Astrocyte of the cerebellum (primary cell): ENCODE results near the gene SSC4D.
"Not testable (repeated sequence)": the region's sequence is repeated elsewhere in the genome, so short reads cannot be mapped to it uniquely, and the experiment has no call there.

ENCODE experiments used
- DNase-seq: peaks from one replicate; pipeline ENCODE4 v3.0.0-alpha.2; 2011; ENCODE audit warnings: low read depth
- H3K4me3 ChIP-seq: 2 replicates; pipeline ENCODE4 v1.5.1; 2011; ENCODE audit warnings: mild to moderate bottlenecking, low read depth, low read length, moderate library complexity
- in situ Hi-C: cut with HindIII; loops from 2 replicates; pipeline ENCODE4 v1.10.0; 2017; ENCODE audit warnings: low sequenced_read_pairs
- TF ChIP-seq, protein P1 (sequence below): IDR thresholded peaks from 2 replicates; pipeline ENCODE4 v1.5.1; 2012; ENCODE audit warnings: low read length, low read depth, moderate library complexity, mild to moderate bottlenecking; ENCODE audit errors: missing control alignments

The SSC4D gene

DNA sequence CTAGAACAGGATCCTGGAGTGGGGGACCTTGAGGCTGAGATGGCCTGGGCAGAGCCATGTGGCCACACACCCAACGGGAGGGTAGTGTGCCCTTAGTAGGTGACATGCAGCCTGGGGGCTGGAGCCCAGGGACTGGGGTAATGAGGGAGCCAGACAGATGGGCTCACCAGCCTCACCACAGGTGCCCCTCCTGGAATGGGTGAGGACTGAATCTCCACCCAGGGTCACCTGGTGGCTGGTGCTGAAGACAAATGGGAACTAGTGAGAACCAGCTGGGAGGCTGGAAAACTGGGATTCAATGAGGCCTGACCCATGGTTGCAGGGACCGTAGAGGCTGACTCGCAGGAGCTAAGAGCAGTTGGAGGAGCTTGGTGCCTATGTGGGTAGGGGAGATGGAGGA is 21.3 kb upstream of the SSC4D start:
- in situ Hi-C loops: no loop called here
- no peak for DNase-seq

DNA sequence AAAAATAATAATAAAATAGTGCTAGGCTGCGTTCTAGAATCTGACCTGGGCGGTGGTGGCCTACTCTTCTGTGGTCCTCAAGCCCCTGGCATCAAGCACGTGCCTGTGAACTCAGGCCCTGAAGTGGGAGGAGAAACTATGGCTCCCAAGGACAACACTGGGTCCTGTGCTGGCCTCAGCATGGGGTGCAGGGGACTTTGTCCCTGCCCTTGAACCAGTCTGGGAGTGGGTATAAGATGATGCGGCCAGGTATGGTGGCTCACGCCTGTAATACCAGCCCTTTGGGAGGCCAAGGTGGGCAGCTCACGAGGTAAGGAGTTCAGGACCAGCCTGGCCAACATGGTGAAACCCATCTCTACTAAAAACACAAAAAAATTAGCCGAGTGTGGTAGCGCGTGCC is 20.7 kb upstream of the SSC4D start:
- TF ChIP-seq, protein P1, sequence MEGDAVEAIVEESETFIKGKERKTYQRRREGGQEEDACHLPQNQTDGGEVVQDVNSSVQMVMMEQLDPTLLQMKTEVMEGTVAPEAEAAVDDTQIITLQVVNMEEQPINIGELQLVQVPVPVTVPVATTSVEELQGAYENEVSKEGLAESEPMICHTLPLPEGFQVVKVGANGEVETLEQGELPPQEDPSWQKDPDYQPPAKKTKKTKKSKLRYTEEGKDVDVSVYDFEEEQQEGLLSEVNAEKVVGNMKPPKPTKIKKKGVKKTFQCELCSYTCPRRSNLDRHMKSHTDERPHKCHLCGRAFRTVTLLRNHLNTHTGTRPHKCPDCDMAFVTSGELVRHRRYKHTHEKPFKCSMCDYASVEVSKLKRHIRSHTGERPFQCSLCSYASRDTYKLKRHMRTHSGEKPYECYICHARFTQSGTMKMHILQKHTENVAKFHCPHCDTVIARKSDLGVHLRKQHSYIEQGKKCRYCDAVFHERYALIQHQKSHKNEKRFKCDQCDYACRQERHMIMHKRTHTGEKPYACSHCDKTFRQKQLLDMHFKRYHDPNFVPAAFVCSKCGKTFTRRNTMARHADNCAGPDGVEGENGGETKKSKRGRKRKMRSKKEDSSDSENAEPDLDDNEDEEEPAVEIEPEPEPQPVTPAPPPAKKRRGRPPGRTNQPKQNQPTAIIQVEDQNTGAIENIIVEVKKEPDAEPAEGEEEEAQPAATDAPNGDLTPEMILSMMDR: no peak
- in situ Hi-C loops: no loop called here
- no peak overlapping the region for H3K4me3 ChIP-seq
- no peak for DNase-seq

More for the DNA sequence above, 21.3 kb upstream of the SSC4D start:
- TF ChIP-seq, protein P1: no peak
- no peak overlapping the region for H3K4me3 ChIP-seq

DNA sequence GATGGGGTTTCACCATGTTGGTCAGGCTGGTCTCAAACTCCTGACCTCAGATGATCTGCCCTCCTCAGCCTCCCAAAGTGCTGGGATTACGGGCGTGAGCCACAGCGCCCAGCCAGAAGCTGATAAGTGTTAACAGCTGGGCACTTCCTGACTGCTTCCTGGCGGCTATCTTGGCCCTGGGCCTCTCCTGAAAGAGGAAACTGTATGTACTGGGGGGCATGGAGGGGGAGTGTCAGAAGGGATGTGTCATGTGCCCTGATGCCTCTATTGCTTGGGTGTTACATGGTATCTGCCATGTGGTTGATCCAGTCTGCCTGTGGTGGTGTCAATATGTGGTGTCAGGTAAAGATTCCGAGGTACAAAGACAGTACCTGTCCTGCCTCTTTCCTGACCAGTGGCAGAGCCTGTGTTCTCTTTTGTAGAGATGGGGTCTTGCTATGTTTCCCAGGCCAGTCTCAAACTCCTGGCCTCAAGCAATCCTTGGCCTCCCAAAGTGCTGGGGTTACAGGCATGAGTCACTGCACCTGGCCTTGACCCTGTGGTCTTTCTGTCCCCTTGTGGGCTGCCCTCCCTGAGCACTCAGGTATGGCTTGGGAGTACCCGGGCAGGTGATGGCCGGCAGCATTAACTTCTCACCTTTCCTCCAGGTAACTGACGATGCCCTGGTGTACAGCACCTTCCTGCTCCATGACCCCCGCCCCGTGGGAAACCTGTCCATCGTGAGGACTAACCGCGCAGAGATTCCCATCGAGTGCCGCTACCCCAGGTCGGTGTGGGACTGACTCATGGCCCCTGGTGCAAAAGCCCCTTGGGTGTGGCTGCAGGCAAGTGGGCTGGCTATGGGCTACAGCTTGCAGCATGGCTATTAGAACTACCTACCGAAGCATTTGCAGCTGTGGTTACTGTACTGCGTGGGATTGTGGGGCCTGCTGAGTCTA is 19.6 kb upstream of the SSC4D start:
- TF ChIP-seq, protein P1: no peak
- in situ Hi-C loops: no loop called here
- no peak overlapping the region for H3K4me3 ChIP-seq
- no peak for DNase-seq

DNA sequence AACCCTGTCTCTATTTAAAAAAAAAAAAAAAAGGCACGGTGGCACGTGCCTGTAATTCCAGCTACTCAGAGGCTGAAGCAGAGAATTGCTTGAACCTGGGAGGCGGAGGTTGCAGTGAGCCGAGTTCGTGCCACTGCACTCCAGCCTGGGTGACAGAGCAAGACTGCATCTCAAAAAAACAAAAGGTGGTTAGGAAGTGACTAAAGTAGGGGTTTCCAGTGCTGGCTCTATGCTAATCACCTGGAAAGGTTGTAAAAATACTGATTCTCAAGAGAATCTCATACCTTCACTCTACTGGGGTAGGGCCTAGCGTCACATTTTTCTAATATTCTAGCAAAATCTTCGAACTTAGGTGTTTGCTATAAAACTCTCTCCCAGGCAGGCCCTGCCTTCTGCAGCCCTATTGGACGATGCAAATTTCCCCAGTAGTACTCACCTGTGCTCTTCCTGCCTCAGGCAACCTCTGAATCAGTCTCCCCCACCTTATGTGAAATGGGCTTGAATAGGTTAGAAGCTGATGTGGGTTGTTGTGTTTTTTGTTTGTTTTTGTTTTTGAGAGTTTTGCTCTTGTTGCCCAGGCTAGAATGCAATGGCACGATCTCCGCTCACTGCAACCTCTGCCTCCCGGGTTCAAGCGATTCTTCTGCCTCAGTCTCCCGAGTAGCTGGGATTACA is 18.8 kb upstream of the SSC4D start:
- TF ChIP-seq, protein P1: no peak

DNA sequence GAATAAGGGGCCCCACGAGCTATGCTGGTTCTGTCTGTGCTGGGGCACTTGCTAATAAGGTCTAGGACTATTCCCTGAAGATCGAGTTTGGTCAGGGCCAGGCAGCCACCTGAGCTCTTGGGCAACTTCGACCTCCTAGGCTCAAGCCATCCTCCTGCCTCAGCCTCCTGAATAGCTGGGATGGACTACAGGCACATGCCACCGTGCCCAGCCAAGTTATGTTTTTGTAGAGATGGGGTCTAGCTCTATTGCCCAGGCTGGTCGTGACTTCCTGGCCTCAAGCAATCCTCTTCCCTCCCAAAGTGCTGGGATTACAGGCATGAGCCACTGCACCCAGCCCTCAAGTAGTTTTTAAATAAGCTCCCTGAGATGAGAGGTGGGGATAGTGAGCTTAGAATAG is 18.1 kb upstream of the SSC4D start:
- in situ Hi-C loops: no loop called here
- H3K4me3 ChIP-seq: no peak overlapping the region
- TF ChIP-seq, protein P1: no peak

More for the DNA sequence above, 18.8 kb upstream of the SSC4D start:
- H3K4me3 ChIP-seq: no peak overlapping the region
- in situ Hi-C loops: no loop called here
- no peak for DNase-seq

DNA sequence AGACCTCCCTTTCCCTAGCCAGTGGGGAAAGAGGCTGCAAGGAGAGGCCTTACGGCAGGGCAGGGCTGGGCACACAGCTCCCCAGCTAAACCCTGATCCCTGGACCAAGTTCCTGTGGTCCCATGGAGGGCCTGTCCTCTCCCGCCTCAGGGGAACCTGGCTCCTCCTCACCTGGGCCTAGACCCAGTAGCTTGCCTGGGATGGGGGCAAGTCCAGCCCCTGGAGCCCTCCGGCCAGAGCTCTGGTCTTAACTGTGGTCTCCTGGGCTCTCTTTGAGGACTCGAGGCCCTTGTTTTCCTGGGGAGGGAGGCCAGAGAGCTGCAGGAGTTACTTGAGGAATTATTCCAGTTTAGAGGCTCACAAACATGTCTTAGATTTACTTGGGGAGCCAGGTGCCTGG is 16.7 kb upstream of the SSC4D start:
- DNase-seq: no peak
- H3K4me3 ChIP-seq: no peak overlapping the region
- TF ChIP-seq, protein P1: no peak
- in situ Hi-C loops: no loop called here

More for the DNA sequence above, 18.1 kb upstream of the SSC4D start:
- no peak for DNase-seq

DNA sequence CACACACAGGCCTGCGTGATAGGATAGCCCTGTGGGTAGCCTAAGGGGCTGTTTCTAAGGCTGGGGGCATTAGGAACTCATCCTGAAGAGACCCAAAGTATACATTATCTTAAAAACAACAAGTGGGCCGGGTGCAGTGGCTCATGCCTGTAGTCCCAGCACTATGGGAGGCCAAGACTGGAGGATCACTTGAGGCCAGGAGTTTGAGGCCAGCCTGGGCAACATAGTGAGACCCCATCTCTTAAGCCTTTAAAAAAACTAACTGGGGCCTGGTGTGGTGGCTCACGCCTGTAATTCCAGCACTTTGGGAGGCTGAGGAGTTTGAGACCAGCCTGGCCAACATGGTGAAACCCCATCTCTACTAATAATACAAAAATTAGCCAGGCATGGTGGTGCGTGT is 16.1 kb upstream of the SSC4D start:
- DNase-seq, in situ Hi-C loops, H3K4me3 ChIP-seq: not testable (repeated sequence)
